ENCODE results near the gene CCR7.

DNA sequence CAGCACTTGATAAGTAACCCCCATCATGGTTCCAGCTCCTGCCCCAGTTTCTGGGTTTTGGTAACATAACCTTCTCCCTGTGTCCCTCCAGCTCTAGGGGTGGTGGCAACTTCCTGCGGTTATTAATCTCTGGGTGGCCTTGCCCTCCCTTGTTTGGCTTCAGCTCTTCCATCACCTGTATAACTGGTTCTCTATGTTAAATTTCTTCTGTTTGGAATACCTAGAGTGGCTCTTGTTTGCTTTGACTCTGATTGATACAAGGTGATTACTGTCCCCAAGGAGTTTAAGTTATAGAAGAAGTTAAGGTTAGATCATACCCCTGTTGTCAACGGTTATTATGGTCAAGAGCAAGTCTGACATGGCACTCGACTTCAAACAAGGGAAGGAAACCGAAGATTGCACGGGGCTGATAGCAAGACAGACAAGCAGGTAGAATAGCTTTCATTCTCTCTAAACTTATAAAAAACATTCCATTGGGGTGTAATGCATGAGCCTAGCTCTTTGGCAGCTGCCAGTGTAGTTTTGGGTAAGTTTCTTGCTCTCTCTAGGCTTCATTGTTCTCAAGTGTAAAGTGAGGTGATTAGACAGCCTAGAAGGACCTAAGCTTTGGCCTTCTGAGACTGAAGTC, 11.0 kb upstream of the CCR7 start:
- TF ChIP-seq, protein P1, sequence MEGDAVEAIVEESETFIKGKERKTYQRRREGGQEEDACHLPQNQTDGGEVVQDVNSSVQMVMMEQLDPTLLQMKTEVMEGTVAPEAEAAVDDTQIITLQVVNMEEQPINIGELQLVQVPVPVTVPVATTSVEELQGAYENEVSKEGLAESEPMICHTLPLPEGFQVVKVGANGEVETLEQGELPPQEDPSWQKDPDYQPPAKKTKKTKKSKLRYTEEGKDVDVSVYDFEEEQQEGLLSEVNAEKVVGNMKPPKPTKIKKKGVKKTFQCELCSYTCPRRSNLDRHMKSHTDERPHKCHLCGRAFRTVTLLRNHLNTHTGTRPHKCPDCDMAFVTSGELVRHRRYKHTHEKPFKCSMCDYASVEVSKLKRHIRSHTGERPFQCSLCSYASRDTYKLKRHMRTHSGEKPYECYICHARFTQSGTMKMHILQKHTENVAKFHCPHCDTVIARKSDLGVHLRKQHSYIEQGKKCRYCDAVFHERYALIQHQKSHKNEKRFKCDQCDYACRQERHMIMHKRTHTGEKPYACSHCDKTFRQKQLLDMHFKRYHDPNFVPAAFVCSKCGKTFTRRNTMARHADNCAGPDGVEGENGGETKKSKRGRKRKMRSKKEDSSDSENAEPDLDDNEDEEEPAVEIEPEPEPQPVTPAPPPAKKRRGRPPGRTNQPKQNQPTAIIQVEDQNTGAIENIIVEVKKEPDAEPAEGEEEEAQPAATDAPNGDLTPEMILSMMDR (IDR thresholded peaks at IDR 0.05) = no peak
- TF ChIP-seq POLR2A (IDR thresholded peaks at IDR 0.05) = no peak
